SK-N-MC (cell line): ENCODE data around the gene SDR9C7.

Experiments
- DNase-seq: peaks from one replicate; pipeline ENCODE4 v3.0.0-alpha.2; 2011; ENCODE audit warnings: low read depth, low spot score
- H3K27ac ChIP-seq: fragments of 200-600 bp; sonication (generic); 2 replicates; pipeline ENCODE4 v1.5.1; 2016; ENCODE audit warnings: mixed run types
- H3K36me3 ChIP-seq: fragments of 200-600 bp; sonication (generic); 2 replicates; pipeline ENCODE4 v1.6.1; 2017; ENCODE audit warnings: antibody characterized with exemption, low read length, mixed read lengths; ENCODE audit not compliant: insufficient read depth
- H3K4me3 ChIP-seq: fragments of 200-600 bp; sonication (generic); 2 replicates; pipeline ENCODE4 v1.5.1; 2016
- H3K9ac ChIP-seq: fragments of 200-600 bp; sonication (generic); 2 replicates; pipeline ENCODE4 v1.8.0; 2017; ENCODE audit warnings: mixed run types, mixed read lengths; ENCODE audit not compliant: insufficient read length
- H3K9me3 ChIP-seq: fragments of 200-600 bp; sonication (generic); 2 replicates; pipeline ENCODE4 v1.6.1; 2017; ENCODE audit warnings: low read depth, mild to moderate bottlenecking, antibody characterized with exemption, low read length, moderate library complexity, mixed read lengths
- EZH2 ChIP-seq: fragments of 200-600 bp; sonication (generic); IDR thresholded peaks from one replicate; pipeline ENCODE4 v1.6.1; 2017; ENCODE audit warnings: antibody characterized with exemption
- FOXP2 ChIP-seq: optimal IDR thresholded peaks from 2 replicates; pipeline ENCODE3; 2011; ENCODE audit warnings: mild to moderate bottlenecking, moderate library complexity; ENCODE audit not compliant: insufficient read depth; ENCODE audit errors: extremely low read length, control extremely low read depth
- POLR2AphosphoS5 ChIP-seq: IDR thresholded peaks from 2 replicates; pipeline ENCODE4 v1.6.1; 2012; ENCODE audit warnings: mild to moderate bottlenecking, low read depth, low read length, borderline replicate concordance

Gene SDR9C7

GRCh38 chr12:56874821-56875220 is 59.4 kb downstream of the SDR9C7 start:
- no peak overlapping the region for H3K9ac ChIP-seq
- TF ChIP-seq FOXP2 (no peak), POLR2AphosphoS5 (no peak), EZH2 (no peak)
- H3K4me3 ChIP-seq, result no peak overlapping the region
- no peaks in the 10 kb centered on the region for H3K9me3 ChIP-seq
- no peaks in the 10 kb centered on the region for H3K36me3 ChIP-seq
- H3K27ac ChIP-seq, result no peak overlapping the region
- no peak for DNase-seq

- H3K27ac ChIP-seq, result peak overlapping the region; percentile 72
- H3K36me3 ChIP-seq, result no peaks in the 10 kb centered on the region
- DNase-seq, result no peak
- TF ChIP-seq EZH2, result no peak
- no peak for TF ChIP-seq POLR2AphosphoS5
- TF ChIP-seq FOXP2, result no peak
- H3K9ac ChIP-seq, result no peak overlapping the region
- no peaks in the 10 kb centered on the region for H3K9me3 ChIP-seq
- 0 out of 2 replicates have a peak overlapping the region, but pooled peaks have one; percentile 1 for H3K4me3 ChIP-seq
These were observed 60.8 kb downstream of the SDR9C7 start for GRCh38 chr12:56873382-56873781.
